Testis (tissue), 2 donors: ENCODE data around the gene ZNF394.

ENCODE experiments used
- POLR2A ChIP-seq: fragments of 450-650 bp; IDR thresholded peaks from one replicate; pipeline ENCODE4 v1.6.1; 2017; ENCODE audit warnings: antibody characterized with exemption, mild to moderate bottlenecking, moderate library complexity
- TF ChIP-seq, protein P1 (sequence below), 3 experiments: fragments of 450-650 bp in 2 of 3; fragments of 200-600 bp in 1 of 3; sonication (generic) in 1 of 3; IDR thresholded peaks; one replicate each; pipeline ENCODE4 v1.5.1; 2016 to 2019; ENCODE audit warnings: antibody characterized with exemption in 3 of 3, mild to moderate bottlenecking in 2 of 3, moderate library complexity in 1 of 3

DNA sequence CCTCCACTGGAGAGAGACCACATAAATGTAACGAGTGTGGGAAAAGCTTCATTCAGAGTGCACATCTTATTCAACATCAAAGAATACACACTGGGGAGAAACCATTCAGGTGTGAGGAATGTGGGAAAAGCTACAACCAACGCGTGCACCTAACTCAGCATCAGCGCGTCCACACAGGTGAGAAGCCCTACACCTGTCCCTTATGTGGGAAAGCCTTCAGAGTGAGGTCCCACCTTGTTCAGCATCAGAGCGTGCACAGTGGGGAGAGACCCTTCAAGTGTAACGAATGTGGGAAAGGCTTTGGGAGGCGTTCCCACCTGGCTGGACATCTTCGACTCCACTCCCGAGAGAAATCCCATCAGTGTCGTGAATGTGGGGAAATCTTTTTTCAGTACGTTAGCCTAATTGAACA, 31.3 kb upstream of the ZNF394 start:
- TF ChIP-seq, protein P1, sequence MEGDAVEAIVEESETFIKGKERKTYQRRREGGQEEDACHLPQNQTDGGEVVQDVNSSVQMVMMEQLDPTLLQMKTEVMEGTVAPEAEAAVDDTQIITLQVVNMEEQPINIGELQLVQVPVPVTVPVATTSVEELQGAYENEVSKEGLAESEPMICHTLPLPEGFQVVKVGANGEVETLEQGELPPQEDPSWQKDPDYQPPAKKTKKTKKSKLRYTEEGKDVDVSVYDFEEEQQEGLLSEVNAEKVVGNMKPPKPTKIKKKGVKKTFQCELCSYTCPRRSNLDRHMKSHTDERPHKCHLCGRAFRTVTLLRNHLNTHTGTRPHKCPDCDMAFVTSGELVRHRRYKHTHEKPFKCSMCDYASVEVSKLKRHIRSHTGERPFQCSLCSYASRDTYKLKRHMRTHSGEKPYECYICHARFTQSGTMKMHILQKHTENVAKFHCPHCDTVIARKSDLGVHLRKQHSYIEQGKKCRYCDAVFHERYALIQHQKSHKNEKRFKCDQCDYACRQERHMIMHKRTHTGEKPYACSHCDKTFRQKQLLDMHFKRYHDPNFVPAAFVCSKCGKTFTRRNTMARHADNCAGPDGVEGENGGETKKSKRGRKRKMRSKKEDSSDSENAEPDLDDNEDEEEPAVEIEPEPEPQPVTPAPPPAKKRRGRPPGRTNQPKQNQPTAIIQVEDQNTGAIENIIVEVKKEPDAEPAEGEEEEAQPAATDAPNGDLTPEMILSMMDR (IDR thresholded peaks at IDR 0.05) = no peak
- no peak for TF ChIP-seq POLR2A
